Thoracic aorta (tissue), 2 donors: Measurements from ENCODE around the gene SLC1A7. TPM values are rescaled to one million over a fixed set of nuclear protein-coding genes. Genes with fewer than 3 reads are reported as not detected.

Experiments used
- ATAC-seq: fragments of 150-250 bp; one replicate; pipeline ENCODE4 v1.8.0; 2017; ENCODE audit warnings: low read depth; ENCODE audit not compliant: insufficient number of reproducible peaks, low FRiP score
- DNase-seq: peaks from one replicate; pipeline ENCODE4 v3.0.0-alpha.2; 2020; ENCODE audit warnings: low spot score
- H3K27ac ChIP-seq, 2 donors: fragments of 200-600 bp; sonication (generic); 1 replicate in 1 of 2; 2 replicates in 1 of 2; pipeline ENCODE4 v1.5.1; 2016; ENCODE audit warnings: mild to moderate bottlenecking in 2 of 2, moderate library complexity in 2 of 2
- H3K27me3 ChIP-seq: fragments of 200-600 bp; sonication (generic); replicated peaks from 2 replicates; pipeline ENCODE4 v1.6.0; 2016; ENCODE audit warnings: mild to moderate bottlenecking; ENCODE audit not compliant: insufficient read depth
- H3K36me3 ChIP-seq: fragments of 200-600 bp; sonication (generic); one replicate; pipeline ENCODE4 v1.5.1; 2016
- H3K4me1 ChIP-seq, 2 donors: fragments of 200-600 bp; sonication (generic); 1 replicate in 1 of 2; 2 replicates in 1 of 2; pipeline versions ENCODE4 v1.5.1 to v1.6.0; 2016; ENCODE audit warnings: low read depth in 2 of 2, mild to moderate bottlenecking in 1 of 2; ENCODE audit not compliant: control insufficient read depth in 1 of 2
- H3K4me3 ChIP-seq: fragments of 200-600 bp; sonication (generic); 2 replicates; pipeline ENCODE4 v1.5.1; 2016; ENCODE audit warnings: mild to moderate bottlenecking
- H3K9me3 ChIP-seq: fragments of 200-600 bp; sonication (generic); 2 replicates; pipeline ENCODE4 v1.5.1; 2016
- total RNA-seq, 2 donors: library from RNA; depleted of rRNA; stranded (reverse); fragments of >200 nt; gene quantifications; one replicate each; pipeline versions ENCODE4 v1.1.0 to v1.2.3, GENCODE V29; 2016
- TF ChIP-seq, protein P1 (sequence below): fragments of 200-600 bp; sonication (generic); IDR thresholded peaks from one replicate; pipeline ENCODE4 v1.5.1; 2019; ENCODE audit warnings: antibody characterized with exemption

The SLC1A7 gene
- total RNA-seq, 2 donors from 2014 or later = 0.42 to 3.0 TPM

DNA sequence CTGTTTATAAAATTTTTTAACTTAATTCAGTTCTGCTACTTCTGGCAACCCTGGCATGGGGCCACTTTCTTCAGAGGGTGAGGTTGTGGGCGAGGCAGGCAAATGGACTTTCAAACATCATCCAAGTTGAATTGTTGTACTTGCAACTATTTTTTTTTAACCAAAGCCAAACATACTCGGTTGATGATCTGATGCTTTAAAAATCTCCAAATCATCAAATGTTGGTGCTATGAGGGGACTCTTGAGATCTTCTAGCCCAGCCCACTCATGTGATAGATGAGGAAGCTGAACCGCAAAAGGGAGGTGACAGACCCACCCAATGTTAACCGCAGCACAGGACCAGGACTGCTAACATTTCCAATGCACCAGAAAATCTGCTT, 6.7 kb downstream of the SLC1A7 start:
- H3K27ac ChIP-seq = peak overlapping the region in 1 of 2 donors; percentile 41
- no peaks in the 10 kb centered on the region for H3K36me3 ChIP-seq
- peaks cover 6 to 9% of the 10 kb centered on the region in 2 donors for H3K4me1 ChIP-seq
- H3K27me3 ChIP-seq = no peaks in the 10 kb centered on the region
- ATAC-seq (peak; percentile 50), DNase-seq (no peak)
- peak overlapping the region; percentile 20 for H3K4me3 ChIP-seq
- H3K9me3 ChIP-seq = peaks cover 4% of the 10 kb centered on the region
- TF ChIP-seq, protein P1, sequence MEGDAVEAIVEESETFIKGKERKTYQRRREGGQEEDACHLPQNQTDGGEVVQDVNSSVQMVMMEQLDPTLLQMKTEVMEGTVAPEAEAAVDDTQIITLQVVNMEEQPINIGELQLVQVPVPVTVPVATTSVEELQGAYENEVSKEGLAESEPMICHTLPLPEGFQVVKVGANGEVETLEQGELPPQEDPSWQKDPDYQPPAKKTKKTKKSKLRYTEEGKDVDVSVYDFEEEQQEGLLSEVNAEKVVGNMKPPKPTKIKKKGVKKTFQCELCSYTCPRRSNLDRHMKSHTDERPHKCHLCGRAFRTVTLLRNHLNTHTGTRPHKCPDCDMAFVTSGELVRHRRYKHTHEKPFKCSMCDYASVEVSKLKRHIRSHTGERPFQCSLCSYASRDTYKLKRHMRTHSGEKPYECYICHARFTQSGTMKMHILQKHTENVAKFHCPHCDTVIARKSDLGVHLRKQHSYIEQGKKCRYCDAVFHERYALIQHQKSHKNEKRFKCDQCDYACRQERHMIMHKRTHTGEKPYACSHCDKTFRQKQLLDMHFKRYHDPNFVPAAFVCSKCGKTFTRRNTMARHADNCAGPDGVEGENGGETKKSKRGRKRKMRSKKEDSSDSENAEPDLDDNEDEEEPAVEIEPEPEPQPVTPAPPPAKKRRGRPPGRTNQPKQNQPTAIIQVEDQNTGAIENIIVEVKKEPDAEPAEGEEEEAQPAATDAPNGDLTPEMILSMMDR = no peak

DNA sequence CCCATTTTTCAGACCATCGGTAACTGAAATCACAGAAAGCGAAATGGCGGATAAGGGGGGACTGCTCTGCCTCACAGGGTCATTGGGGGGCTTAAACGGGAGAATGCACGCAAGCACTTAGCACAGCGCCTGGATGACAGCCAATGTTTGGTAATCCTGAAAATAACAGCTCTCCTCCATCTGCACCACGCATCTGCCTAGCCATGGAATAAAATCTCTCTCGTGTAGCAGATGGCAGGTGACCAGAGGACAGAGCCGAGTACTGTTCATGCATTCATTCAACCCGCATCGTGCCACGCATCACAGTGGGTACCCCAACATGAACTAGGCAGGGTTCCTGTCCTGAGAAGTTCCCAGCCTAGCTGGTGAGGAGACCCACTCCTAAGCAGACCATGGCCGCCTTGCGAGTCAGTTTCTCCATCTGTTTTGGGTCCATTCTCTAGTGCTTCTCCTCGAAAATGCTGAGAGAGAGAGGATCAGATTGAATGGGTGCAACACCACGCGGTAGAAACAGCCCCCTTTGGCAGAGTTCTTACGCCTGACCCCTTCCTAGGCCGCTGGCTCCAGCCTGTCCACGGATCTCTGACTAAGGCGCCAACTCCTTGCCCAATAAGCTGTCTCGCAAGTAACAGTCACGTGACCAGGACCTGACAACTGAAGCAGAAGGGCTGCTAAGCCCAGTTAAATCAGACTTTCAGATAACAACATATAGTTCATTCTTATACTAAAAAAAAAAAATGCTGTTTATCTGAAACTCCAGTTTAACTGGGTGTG, 7.3 kb downstream of the SLC1A7 start:
- H3K27ac ChIP-seq = peak overlapping the region in 1 of 2 donors; percentile 41
- peak; percentile 30 for ATAC-seq
- peaks cover 6 to 9% of the 10 kb centered on the region in 2 donors for H3K4me1 ChIP-seq
- H3K36me3 ChIP-seq = no peaks in the 10 kb centered on the region
- H3K4me3 ChIP-seq = peak overlapping the region; percentile 20
- DNase-seq = no peak
- peaks cover 4% of the 10 kb centered on the region for H3K9me3 ChIP-seq
- TF ChIP-seq, protein P1 = no peak
- no peaks in the 10 kb centered on the region for H3K27me3 ChIP-seq

DNA sequence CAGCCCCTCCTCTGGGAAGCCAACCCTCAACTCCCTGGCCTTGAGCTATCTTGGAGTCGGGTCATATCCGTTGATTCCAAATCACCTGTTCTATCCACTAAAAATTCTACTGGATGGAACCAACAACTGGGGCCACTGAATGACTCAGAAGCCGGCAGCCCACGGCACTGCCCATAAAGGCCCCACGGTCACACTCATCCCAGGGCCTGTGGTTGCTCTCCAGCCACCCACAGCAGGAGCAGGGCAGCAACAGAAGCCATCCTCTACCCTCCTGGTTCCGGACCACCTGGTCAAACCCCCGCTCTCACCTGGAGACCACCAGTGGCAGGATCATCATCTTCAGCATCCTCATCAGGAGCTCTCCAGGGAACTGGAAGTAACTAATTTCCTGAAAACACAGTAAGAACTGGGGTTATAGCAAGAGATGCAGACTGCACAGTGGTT, 8.4 kb downstream of the SLC1A7 start:
- Histone ChIP-seq H3K36me3 (no peaks in the 10 kb centered on the region), H3K4me1 (peaks cover 6 to 9% of the 10 kb centered on the region in 2 donors), H3K27ac (no peak overlapping the region), H3K9me3 (peaks cover 4% of the 10 kb centered on the region), H3K27me3 (no peaks in the 10 kb centered on the region), H3K4me3 (no peak overlapping the region)
- DNase-seq (no peak), ATAC-seq (no peak)
- TF ChIP-seq, protein P1 = no peak

DNA sequence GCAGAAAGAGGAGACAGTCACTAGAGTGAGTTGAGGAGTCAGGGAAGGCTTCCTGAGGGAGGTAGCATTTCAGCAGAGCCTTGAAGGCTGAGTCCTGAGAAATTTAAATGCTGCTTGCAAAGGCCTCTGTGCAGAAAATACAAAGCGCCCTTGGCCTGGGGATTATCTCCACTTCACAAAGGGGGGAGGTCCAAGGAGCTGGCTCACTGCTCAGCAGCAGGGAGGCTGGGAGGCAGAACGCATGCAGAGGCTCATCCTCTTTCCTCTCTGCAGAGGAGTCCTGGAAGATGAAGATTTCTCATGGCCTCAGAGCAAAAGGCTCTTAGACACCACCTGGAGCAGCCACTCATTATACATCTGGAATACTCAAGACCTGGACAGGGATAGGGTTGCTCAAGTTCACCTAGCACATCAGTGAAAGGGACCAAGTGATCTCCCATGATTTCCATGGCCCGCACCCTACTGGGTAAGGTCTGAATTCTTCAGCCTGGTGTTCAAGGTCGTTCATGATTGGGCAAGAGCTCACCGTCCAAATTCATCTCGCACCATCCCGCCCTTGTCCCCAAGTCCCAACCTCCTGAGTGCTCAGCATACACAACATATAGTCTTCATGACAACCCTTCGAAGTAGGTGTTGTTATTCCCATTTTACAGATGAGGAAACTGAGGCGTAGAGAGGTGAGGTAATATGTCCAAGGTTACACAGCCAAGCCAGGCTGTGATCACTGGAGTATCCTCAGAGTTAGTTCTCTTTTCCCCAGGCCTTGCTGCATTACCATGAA, 9.0 kb downstream of the SLC1A7 start:
- H3K27me3 ChIP-seq = no peaks in the 10 kb centered on the region
- peaks cover 4% of the 10 kb centered on the region for H3K9me3 ChIP-seq
- no peak overlapping the region for H3K27ac ChIP-seq
- peaks cover 6 to 9% of the 10 kb centered on the region in 2 donors for H3K4me1 ChIP-seq
- DNase-seq (no peak), ATAC-seq (no peak)
- no peak overlapping the region for H3K4me3 ChIP-seq
- no peaks in the 10 kb centered on the region for H3K36me3 ChIP-seq
- TF ChIP-seq, protein P1 = no peak

DNA sequence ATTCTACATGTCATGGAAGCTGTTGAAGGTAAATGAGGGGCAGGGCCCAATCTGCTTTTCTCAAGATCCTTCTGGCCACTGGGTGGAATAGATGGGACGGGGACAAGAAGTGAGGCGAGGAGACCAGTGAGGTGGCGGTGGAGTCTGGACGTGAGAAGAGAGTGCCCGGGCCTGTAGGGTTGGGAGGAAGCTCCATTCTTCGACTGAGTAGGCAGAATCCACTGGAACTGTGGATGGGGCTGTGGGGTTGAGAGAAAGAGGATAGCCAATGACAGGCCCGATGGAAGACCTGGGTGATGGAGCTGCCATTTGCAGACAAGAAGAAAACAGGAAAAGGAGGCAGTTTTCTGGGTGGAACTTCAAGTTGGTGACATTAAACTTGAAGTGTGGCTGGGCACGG, 10.3 kb downstream of the SLC1A7 start:
- ATAC-seq (no peak), DNase-seq (no peak)
- Histone ChIP-seq H3K36me3 (no peaks in the 10 kb centered on the region), H3K4me1 (peaks cover 6 to 9% of the 10 kb centered on the region in 2 donors), H3K27ac (no peak overlapping the region), H3K27me3 (no peaks in the 10 kb centered on the region), H3K9me3 (no peaks in the 10 kb centered on the region), H3K4me3 (no peak overlapping the region)
- TF ChIP-seq, protein P1 = no peak
